ENCODE measurements around the gene NFKBIB. TPM values are rescaled to one million over a fixed set of nuclear protein-coding genes. Genes with fewer than 3 reads are reported as not detected.

NFKBIB gene
- total RNA-seq, 1 donor from 2014 or later = 18.8 TPM

DNA sequence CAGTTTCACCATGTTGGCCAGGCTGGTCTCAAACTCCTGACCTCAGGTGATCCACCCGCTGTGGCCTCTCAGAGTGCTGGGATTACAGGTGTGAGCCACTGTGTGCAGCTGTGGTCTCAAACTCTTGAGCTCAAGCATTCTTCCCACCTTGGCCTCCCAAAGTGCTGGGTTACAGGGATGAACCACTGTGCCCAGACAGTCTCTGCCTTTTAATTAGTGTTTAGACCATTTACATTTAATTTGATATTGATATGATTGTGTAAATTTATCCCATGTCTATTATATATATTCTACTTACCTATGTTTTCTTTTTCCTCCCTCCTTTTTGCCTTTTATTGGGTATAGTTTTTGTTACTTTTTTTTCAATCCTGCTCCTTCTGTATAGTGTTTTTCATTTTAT, 1.9 kb downstream of the NFKBIB start:
- Mint-ChIP-seq H3K4me3 (ENCODE audit: low read depth) (peak overlapping the region; percentile 37), H3K36me3 (ENCODE audit: insufficient read depth) (peaks cover 4% of the 10 kb centered on the region)

DNA sequence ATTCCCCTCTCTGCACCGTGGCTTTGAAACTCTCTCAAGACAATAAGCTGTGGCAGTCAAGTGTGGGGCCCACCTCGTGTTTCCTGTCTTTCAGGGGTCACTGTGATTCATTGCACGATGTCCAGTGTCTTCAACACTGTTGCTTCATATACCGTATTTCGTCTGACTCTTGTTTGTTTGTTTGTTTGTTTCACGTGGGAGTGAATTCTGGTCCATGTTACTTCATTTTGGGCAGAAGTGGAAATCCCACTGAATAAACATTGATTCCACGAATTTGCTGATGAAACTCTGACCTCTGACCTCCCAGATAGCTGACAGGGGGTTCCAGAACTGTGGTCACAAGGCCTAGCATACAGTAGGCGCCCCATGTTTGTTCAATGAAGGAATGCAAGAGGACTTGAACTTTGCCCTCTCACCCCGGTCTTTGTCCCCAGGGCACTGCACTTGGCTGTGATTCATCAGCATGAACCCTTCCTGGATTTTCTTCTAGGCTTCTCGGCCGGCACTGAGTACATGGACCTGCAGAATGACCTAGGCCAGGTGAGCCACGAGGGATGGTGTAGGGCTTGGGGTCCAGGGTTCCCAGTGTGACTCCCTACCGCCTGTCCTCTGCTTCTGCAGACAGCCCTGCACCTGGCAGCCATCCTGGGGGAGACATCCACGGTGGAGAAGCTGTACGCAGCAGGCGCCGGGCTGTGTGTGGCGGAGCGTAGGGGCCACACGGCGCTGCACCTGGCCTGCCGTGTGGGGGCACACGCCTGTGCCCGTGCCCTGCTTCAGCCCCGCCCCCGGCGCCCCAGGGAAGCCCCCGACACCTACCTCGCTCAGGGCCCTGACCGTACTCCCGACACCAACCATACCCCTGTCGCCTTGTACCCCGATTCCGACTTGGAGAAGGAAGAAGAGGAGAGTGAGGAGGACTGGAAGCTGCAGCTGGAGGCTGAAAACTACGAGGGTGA, 5.1 kb downstream of the NFKBIB start:
- Mint-ChIP-seq H3K4me3 (ENCODE audit: low read depth) (no peak overlapping the region), H3K27me3 (no peaks in the 10 kb centered on the region), H3K27ac (no peak overlapping the region), H3K9me3 (ENCODE audit: low read depth) (no peaks in the 10 kb centered on the region), H3K36me3 (ENCODE audit: insufficient read depth) (peaks cover 11% of the 10 kb centered on the region), H3K4me1 (ENCODE audit: low read depth) (peaks cover 11% of the 10 kb centered on the region)
- no peak for DNase-seq (ENCODE audit: low spot score, unreplicated experiment)
- TF ChIP-seq, protein P1, sequence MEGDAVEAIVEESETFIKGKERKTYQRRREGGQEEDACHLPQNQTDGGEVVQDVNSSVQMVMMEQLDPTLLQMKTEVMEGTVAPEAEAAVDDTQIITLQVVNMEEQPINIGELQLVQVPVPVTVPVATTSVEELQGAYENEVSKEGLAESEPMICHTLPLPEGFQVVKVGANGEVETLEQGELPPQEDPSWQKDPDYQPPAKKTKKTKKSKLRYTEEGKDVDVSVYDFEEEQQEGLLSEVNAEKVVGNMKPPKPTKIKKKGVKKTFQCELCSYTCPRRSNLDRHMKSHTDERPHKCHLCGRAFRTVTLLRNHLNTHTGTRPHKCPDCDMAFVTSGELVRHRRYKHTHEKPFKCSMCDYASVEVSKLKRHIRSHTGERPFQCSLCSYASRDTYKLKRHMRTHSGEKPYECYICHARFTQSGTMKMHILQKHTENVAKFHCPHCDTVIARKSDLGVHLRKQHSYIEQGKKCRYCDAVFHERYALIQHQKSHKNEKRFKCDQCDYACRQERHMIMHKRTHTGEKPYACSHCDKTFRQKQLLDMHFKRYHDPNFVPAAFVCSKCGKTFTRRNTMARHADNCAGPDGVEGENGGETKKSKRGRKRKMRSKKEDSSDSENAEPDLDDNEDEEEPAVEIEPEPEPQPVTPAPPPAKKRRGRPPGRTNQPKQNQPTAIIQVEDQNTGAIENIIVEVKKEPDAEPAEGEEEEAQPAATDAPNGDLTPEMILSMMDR (IDR thresholded peaks at IDR 0.05; ENCODE audit: unreplicated experiment) = no peak

More for the DNA sequence above, 1.9 kb downstream of the NFKBIB start:
- no peak overlapping the region for H3K27ac Mint-ChIP-seq
- TF ChIP-seq, protein P1 (IDR thresholded peaks at IDR 0.05; ENCODE audit: unreplicated experiment) = no peak
- no peaks in the 10 kb centered on the region for H3K9me3 Mint-ChIP-seq (ENCODE audit: low read depth)
- no peak for DNase-seq (ENCODE audit: low spot score, unreplicated experiment)
- H3K27me3 Mint-ChIP-seq = peaks cover 3% of the 10 kb centered on the region
- peaks cover 20% of the 10 kb centered on the region for H3K4me1 Mint-ChIP-seq (ENCODE audit: low read depth)

- Mint-ChIP-seq H3K9me3 (ENCODE audit: low read depth) (no peaks in the 10 kb centered on the region), H3K36me3 (ENCODE audit: insufficient read depth) (peaks cover 11% of the 10 kb centered on the region), H3K27me3 (no peaks in the 10 kb centered on the region), H3K4me3 (ENCODE audit: low read depth) (no peak overlapping the region), H3K27ac (no peak overlapping the region), H3K4me1 (ENCODE audit: low read depth) (peaks cover 6% of the 10 kb centered on the region)
- DNase-seq (ENCODE audit: low spot score, unreplicated experiment) = no peak
- TF ChIP-seq, protein P1 (IDR thresholded peaks at IDR 0.05; ENCODE audit: unreplicated experiment) = no peak
Measured at GRCh38 chr19:38905620-38906019, 5.9 kb downstream of the NFKBIB start.

DNA sequence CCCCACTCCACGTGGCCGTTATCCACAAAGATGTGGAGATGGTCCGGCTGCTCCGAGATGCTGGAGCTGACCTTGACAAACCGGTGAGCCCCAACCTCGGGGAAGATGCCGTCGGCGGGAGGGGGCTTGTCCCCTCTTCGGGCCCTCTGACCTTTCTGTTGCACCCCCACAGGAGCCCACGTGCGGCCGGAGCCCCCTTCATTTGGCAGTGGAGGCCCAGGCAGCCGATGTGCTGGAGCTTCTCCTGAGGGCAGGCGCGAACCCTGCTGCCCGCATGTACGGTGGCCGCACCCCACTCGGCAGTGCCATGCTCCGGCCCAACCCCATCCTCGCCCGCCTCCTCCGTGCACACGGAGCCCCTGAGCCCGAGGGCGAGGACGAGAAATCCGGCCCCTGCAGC, 7.5 kb downstream of the NFKBIB start:
- DNase-seq (ENCODE audit: low spot score, unreplicated experiment) = no peak
- H3K27ac Mint-ChIP-seq = peak overlapping the region; percentile 70
- H3K27me3 Mint-ChIP-seq = no peaks in the 10 kb centered on the region
- H3K4me3 Mint-ChIP-seq (ENCODE audit: low read depth) = no peak overlapping the region
- TF ChIP-seq, protein P1 (IDR thresholded peaks at IDR 0.05; ENCODE audit: unreplicated experiment) = no peak
- no peaks in the 10 kb centered on the region for H3K4me1 Mint-ChIP-seq (ENCODE audit: low read depth)
- H3K9me3 Mint-ChIP-seq (ENCODE audit: low read depth) = no peaks in the 10 kb centered on the region
- H3K36me3 Mint-ChIP-seq (ENCODE audit: insufficient read depth) = peaks cover 11% of the 10 kb centered on the region

DNA sequence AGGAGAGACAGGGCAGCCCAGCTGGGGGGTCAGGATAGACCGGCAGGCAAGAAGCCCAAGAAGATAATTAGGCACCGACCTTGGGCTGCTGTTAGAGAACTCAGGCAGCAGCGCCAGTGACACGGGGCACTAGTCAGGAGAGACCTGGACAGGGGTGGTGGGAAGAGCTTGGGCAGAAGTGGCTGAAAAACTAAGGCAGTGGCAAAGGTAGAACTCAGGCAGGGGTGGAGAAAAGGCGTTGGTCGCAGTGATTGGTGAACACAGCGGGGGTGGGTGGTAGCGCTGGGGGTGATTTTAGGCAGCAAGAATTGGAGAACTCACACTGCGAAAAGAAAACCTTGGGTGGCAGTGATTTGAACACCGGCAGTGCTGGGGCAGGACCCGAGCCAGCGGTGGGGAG, 7.9 kb downstream of the NFKBIB start:
- Mint-ChIP-seq H3K27me3 (peaks cover 2% of the 10 kb centered on the region), H3K4me1 (ENCODE audit: low read depth) (no peaks in the 10 kb centered on the region), H3K36me3 (ENCODE audit: insufficient read depth) (peaks cover 11% of the 10 kb centered on the region), H3K4me3 (ENCODE audit: low read depth) (no peak overlapping the region), H3K27ac (peak overlapping the region; percentile 70), H3K9me3 (ENCODE audit: low read depth) (no peaks in the 10 kb centered on the region)
- TF ChIP-seq, protein P1 (IDR thresholded peaks at IDR 0.05; ENCODE audit: unreplicated experiment) = no peak
- no peak for DNase-seq (ENCODE audit: low spot score, unreplicated experiment)
